GM12872 (cell line): Measurements from ENCODE around the gene KLF15.

Experiments used
- CTCF ChIP-seq: IDR thresholded peaks from 3 replicates; pipeline ENCODE4 v1.5.1; 2011; ENCODE audit warnings: low read depth, mild to moderate bottlenecking, low read length, moderate library complexity; ENCODE audit not compliant: insufficient read depth

The KLF15 gene

DNA sequence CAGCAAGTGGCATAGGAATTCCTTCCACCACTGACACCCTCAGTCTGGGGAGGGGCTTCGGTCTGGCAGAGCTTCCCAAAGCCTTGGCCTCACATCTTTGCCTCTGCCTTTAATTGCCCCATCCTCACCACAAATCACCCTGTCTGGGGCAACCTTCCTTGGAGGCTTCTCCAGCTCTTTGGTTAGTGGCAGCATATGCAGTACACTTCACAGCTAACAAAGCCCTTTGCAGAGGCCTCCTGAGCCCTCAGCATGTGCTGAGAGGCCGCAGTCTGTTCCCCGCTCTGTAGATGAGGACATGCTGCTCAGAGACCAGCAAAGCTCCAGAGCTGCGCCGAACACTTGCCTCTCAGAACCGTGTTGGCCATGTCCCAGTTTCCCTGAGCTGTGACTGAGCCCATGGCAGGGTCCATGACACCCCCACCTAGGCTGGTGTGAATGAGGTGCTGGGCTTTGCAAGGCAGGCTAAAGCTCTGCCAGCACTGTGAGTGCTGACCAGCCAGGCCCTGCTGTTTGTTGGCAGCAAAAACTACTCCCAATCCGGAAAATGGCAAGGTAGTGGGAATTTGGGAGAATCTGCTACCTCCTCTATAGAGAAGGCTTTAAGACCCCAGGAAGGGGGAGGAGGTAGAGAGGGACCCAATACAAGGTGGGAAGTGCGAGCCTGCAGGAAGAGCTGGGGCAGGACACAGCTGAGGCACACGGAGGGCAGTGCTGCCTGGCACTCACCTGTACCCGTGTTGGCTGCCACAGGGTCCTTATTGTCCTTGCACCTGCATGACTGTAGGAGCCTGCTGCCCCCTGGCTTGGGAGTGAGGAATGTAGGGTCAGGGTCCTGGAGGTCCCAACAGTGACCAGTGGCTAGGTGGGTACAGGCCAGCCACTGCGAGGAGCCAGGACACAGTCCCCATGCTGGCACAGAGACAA lies 8.4 kb upstream of the KLF15 start:
- no peak for TF ChIP-seq CTCF

- TF ChIP-seq CTCF = no peak
These were observed 7.6 kb upstream of the KLF15 start for GRCh38 chr3:126364731-126365301.

GRCh38 chr3:126364130-126364695 lies 7.0 kb upstream of the KLF15 start:
- TF ChIP-seq CTCF = no peak

DNA sequence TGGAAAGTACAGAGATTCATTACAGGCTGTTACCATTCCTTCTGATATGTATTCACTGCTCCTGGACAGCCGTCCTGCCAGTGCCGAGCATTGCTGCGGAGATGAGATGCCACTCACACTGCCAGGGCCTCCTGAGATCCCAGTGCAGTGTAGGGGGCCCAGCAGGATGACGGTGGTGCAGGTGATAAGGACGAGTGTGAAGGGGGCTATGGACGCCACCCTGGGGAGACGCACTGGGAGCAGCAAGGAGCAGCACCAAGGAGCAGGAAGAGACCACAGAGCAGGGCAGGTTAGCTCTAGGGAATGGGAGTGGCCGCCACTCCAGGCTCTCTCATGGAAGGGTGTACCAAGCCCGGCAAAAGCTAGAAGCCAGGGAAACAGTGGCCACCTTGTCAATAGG lies 4.0 kb upstream of the KLF15 start:
- no peak for TF ChIP-seq CTCF

- TF ChIP-seq CTCF = no peak
These were observed 3.5 kb upstream of the KLF15 start for GRCh38 chr3:126360714-126361060.

DNA sequence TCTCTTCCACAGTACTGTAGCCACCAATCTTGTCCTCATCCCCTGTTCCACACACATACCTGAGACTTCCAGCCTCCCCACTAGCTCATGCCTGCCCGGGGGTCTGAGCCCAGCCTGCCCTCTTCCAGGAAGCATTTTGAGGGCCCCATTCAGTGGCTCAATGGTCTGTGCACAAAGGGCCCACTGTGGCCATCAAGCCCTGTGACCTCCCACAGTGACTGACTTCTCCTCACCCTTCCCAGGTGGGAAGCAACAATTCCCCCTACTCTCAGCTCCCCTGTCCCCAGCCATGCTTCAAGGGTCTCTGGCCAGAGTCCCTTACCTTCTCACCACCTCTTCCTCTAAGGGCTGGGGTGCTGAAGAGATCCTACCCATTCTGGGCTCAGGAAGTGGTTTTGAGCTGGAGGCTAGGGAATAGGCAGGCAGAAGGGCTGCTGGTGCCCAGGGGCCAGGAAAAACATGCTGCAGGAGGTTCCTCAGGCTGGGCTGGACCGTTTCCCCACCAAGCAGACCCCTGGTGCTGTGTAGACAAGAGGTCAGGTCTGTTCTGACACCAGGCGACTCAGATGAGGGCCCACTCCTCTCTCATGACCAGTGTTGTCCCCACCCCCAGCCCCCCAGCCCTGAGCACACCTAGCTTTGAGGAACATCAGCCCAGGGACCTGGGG lies 3.0 kb upstream of the KLF15 start:
- no peak for TF ChIP-seq CTCF

GRCh38 chr3:126358816-126359181 lies 1.6 kb upstream of the KLF15 start:
- TF ChIP-seq CTCF = no peak
